Measurements from ENCODE around the gene UGT1A5. TPM values are rescaled to one million over a fixed set of nuclear protein-coding genes. Genes with fewer than 3 reads are reported as not detected.

UGT1A5 gene
- total RNA-seq, 2 donors from 2014 or later = 0.41 TPM; not detected in 1

DNA sequence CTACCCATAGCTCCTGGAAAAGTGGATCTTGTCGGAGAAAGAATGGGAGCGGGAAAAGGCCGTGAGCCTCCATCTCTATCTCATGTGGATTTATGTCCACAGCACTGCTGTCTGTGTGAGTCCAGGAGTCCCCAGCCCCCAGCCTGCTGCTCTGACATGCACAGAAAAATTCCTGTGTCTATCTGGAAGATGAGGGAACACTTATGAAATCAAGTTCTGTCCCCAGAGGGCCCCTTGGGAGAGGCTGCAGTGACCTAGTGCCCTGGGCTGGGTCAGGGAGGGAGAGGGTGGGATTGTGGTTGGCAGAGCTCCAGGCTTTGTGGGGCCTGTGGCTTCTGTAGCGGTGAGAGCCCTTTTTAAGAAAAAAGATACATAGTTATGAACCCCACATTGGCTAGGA lies 104.1 kb downstream of the UGT1A5 start:
- no peaks in the 10 kb centered on the region for H3K9me3 ChIP-seq
- TF ChIP-seq POLR2A (IDR thresholded peaks at IDR 0.05) = no peak
- TF ChIP-seq POLR2AphosphoS5 (IDR thresholded peaks at IDR 0.05) = no peak
- TF ChIP-seq, protein P1, sequence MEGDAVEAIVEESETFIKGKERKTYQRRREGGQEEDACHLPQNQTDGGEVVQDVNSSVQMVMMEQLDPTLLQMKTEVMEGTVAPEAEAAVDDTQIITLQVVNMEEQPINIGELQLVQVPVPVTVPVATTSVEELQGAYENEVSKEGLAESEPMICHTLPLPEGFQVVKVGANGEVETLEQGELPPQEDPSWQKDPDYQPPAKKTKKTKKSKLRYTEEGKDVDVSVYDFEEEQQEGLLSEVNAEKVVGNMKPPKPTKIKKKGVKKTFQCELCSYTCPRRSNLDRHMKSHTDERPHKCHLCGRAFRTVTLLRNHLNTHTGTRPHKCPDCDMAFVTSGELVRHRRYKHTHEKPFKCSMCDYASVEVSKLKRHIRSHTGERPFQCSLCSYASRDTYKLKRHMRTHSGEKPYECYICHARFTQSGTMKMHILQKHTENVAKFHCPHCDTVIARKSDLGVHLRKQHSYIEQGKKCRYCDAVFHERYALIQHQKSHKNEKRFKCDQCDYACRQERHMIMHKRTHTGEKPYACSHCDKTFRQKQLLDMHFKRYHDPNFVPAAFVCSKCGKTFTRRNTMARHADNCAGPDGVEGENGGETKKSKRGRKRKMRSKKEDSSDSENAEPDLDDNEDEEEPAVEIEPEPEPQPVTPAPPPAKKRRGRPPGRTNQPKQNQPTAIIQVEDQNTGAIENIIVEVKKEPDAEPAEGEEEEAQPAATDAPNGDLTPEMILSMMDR (IDR thresholded peaks at IDR 0.05) = no peak
- DNase-seq (ENCODE audit: low spot score) = no peak
- intact Hi-C loops (cut with DNase I) = no loop called here
- no peak overlapping the region for H3K27ac ChIP-seq
- whole genome bisulfite sequencing = 82% methylated on average over 4 of the region's 4 CpGs
- no peaks in the 10 kb centered on the region for H3K27me3 ChIP-seq (replicated peaks; ENCODE audit: insufficient read depth)
- H3K4me1 ChIP-seq (replicated peaks) = no peaks in the 10 kb centered on the region
- H3K4me3 ChIP-seq = no peak overlapping the region
- no peaks in the 10 kb centered on the region for H3K36me3 ChIP-seq

DNA sequence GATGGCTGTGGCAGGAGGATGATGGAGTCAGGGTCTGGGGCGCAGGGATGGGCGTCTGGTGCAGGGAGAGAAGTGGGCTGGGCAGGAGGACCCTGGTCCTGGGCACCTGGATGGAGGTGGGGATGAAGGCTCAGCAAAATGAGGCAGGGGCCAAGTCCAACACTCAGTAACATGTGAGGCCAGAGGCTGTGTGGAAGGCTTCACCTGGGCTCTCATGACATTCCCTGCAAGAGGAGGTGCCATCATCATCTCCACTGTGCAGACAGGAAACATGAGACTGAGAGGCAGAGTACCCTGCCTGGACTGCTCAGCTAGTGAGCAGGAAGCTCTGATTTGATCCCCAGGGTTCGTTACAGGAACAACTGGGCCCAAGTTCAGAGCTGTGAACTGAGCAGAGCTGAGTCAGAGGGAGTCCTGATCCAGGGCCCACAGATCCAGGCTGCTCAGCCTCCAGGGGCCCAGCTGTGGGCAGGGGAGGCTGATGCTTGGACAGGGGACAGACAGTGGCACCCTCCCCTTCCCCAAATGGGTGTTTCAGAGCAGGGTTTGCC lies 104.7 kb downstream of the UGT1A5 start:
- no peak overlapping the region for H3K4me3 ChIP-seq
- no peak for DNase-seq (ENCODE audit: low spot score)
- 81% methylated on average over 3 of the region's 3 CpGs for WGBS
- TF ChIP-seq POLR2AphosphoS5 (IDR thresholded peaks at IDR 0.05) = no peak
- TF ChIP-seq, protein P1 (IDR thresholded peaks at IDR 0.05) = no peak
- TF ChIP-seq POLR2A (IDR thresholded peaks at IDR 0.05) = no peak
- H3K27ac ChIP-seq = no peak overlapping the region
- intact Hi-C loops (cut with DNase I) = no loop called here
- no peaks in the 10 kb centered on the region for H3K36me3 ChIP-seq
- no peaks in the 10 kb centered on the region for H3K9me3 ChIP-seq
- no peaks in the 10 kb centered on the region for H3K4me1 ChIP-seq (replicated peaks)
- H3K27me3 ChIP-seq (replicated peaks; ENCODE audit: insufficient read depth) = no peaks in the 10 kb centered on the region

DNA sequence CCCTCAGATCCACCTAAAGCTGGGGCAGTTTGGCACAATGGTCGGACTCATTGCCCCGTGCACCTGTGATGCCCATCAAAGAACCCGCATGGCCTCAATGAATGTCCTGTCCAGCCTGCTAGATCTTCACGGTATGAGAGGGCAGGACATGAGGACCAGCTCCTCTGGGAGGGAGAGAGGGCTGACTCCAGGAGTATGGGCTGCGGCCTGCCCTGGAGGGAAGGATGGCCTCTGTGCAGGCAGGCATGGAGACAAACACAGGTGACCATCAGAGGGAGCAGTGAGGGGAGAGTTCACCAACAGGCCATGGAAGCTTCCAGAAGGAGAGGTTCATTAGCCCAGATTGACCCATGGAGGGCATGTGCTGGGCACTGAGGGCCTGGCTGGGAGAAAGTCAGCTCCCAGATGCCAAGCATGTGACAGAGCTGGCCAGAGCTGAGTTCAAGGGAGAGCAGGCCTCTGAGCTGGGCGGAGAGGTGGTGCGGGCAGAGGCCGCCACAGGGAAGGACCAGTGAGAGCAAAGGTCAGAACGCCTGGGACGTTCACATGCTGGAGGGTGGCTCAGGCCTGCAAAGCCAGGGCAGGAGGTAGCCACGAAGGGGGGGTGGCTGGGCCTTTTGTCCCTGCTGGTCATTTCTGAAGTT lies 105.4 kb downstream of the UGT1A5 start:
- Histone ChIP-seq H3K27ac (no peak overlapping the region), H3K9me3 (no peaks in the 10 kb centered on the region), H3K4me1 (replicated peaks) (no peaks in the 10 kb centered on the region), H3K4me3 (no peak overlapping the region), H3K36me3 (no peaks in the 10 kb centered on the region), H3K27me3 (replicated peaks; ENCODE audit: insufficient read depth) (no peaks in the 10 kb centered on the region)
- 93% methylated on average over 11 of the region's 11 CpGs for WGBS
- TF ChIP-seq POLR2AphosphoS5 (IDR thresholded peaks at IDR 0.05) (no peak), POLR2A (IDR thresholded peaks at IDR 0.05) (no peak)
- TF ChIP-seq, protein P1 (IDR thresholded peaks at IDR 0.05) = no peak
- no peak for DNase-seq (ENCODE audit: low spot score)
- intact Hi-C loops (cut with DNase I) = no loop called here

DNA sequence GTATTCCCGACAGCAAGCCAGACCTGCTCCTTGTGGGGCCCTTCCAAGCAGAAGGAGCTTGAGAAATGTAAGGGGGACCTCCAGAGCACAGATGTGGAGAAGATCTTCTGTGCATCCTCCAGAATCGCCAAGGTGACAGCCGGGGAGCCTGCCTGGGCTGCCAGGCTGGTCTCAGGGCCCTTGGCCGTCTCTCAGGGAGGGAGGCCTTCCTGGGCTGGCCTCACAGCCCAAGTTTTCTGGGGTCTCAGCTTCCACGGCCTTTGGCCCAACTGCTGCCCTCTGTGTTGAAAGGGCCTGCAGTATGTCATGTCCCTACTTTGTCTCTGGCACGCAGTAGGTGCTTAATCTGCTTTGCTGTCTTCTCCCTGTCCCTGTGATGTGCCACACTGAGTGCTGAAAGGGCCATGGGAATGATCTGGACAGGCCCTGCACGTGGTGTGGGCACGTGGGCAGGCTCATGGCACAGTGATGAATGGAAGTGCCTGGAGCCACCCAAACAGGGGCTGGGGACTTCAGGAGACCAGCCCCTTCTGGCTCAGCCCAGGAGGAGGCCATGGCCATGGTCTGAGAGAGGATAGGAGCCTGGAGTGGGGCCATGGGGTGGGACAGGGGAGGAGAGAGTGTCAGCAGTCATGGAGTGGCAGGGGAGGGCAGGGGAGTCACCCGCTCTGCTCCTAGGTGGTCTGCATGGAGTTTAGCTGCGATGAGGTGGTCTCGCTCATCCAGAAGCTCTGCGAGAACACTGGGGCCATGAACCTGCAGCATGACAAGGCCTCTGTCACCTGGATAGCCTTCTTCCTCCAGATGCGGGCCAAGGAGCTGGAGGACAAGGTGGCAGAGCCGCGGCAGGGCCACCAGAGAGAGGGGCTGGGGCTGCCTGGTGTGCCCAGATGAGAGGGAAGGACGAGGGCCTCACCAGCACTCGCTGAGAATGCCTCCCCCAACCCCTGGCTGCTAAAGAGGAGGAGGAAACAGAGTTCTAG lies 106.2 kb downstream of the UGT1A5 start:
- no peaks in the 10 kb centered on the region for H3K9me3 ChIP-seq
- no peaks in the 10 kb centered on the region for H3K4me1 ChIP-seq (replicated peaks)
- 82% methylated on average over 17 of the region's 17 CpGs for WGBS
- H3K36me3 ChIP-seq = no peaks in the 10 kb centered on the region
- H3K27ac ChIP-seq = no peak overlapping the region
- H3K27me3 ChIP-seq (replicated peaks; ENCODE audit: insufficient read depth) = no peaks in the 10 kb centered on the region
- no peak for DNase-seq (ENCODE audit: low spot score)
- intact Hi-C loops (cut with DNase I) = no loop called here
- no peak overlapping the region for H3K4me3 ChIP-seq
- no peak for TF ChIP-seq POLR2A (IDR thresholded peaks at IDR 0.05)
- TF ChIP-seq POLR2AphosphoS5 (IDR thresholded peaks at IDR 0.05) = no peak
- TF ChIP-seq, protein P1 (IDR thresholded peaks at IDR 0.05) = no peak
